Fibroblast of peridontal ligament (primary cell): ENCODE measurements around the gene OR8G5.
"Not testable (repeated sequence)": the region's sequence is repeated elsewhere in the genome, so short reads cannot be mapped to it uniquely, and the experiment has no call there.

Experiments
- DNase-seq: peaks from one replicate; pipeline ENCODE4 v3.0.0-alpha.2; 2010; ENCODE audit errors: extremely low read depth

Gene OR8G5, protein sequence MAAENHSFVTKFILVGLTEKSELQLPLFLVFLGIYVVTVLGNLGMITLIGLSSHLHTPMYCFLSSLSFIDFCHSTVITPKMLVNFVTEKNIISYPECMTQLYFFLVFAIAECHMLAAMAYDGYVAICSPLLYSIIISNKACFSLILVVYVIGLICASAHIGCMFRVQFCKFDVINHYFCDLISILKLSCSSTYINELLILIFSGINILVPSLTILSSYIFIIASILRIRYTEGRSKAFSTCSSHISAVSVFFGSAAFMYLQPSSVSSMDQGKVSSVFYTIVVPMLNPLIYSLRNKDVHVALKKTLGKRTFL

GRCh38 chr11:124256076-124256475 is at the start of gene OR8G5:
Gene OR8G5, plus strand, starts transcription at chr11:124256376. Its CDS starts 8,556 bp downstream, at chr11:124264932.
- DNase-seq, result no peak

DNA sequence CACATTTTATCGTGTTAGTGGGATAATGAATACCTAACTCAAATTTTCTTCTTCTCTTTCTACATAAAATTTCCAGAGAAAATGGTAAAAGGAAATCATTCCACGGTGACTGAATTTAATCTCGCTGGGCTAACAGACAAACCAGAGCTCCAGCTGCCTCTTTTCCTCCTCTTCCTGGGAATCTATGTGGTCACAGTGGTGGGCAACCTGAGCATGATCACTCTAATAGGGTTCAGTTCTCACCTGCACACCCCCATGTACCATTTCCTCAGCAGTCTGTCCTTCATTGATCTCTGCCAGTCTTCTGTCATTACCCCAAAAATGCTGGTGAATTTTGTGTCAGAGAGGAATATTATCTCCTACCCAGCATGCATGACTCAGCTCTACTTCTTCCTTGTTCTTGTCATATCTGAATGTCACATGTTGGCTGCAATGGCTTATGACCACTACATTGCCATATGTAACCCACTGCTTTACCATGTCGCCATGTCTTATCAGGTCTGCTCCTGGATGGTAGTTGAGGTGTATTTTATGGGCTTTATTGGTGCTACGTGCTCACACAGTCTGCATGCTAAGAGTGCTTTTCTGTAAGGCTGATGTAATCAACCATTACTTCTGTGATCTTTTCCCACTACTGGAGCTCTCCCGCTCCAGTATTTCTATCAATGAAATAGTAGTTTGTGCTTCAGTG is 48.9 kb upstream of the OR8G5 start:
- no peak for DNase-seq

GRCh38 chr11:124209824-124210357 is 46.3 kb upstream of the OR8G5 start:
- no peak for DNase-seq

GRCh38 chr11:124210421-124210820 is 45.8 kb upstream of the OR8G5 start:
- DNase-seq, result no peak

DNA sequence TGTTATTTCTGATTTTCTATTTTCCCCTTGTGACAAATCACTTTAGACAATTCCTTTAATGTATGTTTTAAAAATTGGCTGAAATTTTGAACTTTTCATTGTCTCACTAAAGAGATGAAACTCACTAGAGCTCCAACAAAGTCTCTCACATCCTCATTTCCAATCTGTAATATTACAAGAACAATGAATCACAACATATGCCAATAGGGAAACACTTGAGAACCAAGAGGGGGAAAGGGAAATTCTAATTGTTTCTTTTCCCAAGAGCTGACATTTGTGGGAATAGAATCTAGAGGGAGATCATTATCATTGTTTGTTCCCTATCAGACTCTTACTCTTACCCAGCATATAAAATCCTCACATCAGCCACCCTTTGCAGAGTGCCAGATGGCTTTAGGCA is 44.9 kb upstream of the OR8G5 start:
- DNase-seq, result no peak

DNA sequence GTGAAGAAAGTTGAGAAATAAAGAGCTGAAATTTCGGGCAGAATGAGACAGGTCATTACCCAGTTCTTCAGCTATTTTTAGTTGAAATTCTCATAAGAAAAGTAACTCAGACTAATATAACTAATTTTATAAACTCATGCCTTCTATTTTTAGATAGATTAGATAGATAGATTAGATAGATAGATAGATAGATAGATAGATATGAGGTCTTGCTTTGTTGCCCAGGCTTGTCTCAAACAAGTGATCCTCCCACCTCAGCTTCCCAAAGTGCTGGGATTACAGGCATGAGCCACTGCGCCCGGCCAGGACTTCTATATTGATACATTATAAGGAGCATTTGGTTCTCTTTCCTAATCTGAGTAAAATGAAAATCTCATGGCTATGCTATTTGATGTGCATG is 42.1 kb upstream of the OR8G5 start:
- no peak for DNase-seq

- DNase-seq, result no peak
Measured at GRCh38 chr11:124219126-124219525, 37.0 kb upstream of the OR8G5 start.

DNA sequence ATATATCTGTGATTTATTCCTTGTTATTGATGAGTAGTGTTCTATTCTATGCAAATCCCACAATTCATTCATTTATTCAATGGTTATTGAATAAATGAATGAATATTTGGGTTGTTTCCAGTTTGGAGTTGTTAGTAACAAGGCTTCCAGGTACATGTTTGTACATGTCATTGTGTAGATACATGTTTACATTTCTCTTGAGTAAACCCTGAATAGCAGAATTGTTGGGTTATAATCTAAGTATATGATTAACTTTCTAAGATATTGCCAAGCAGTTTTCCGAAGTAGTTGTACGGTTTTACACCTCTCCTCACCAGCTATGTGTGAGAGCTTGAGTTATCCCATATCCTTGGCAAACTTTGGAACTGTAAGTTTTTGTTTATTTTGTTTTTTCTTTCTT is 33.8 kb upstream of the OR8G5 start:
- DNase-seq, result no peak

DNA sequence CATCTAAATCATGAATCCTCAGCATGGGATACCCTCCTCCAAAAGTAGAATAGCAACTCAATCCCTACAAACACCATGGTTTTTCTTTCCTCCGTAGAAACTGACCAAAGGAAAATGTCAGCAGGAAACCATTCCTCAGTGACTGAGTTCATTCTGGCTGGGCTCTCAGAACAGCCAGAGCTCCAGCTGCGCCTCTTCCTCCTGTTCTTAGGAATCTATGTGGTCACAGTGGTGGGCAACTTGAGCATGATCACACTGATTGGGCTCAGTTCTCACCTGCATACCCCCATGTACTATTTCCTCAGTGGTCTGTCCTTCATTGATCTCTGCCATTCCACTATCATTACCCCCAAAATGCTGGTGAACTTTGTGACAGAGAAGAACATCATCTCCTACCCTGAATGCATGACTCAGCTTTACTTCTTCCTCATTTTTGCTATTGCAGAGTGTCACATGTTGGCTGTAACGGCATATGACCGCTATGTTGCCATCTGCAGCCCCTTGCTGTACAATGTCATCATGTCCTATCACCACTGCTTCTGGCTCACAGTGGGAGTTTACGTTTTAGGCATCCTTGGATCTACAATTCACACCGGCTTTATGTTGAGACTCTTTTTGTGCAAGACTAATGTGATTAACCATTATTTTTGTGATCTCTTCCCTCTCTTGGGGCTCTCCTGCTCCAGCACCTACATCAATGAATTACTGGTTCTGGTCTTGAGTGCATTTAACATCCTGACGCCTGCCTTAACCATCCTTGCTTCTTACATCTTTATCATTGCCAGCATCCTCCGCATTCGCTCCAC is 31.4 kb upstream of the OR8G5 start:
- DNase-seq, result not testable (repeated sequence)

- DNase-seq, result no peak
Measured at GRCh38 chr11:124225471-124225870, 30.7 kb upstream of the OR8G5 start.

GRCh38 chr11:124233376-124233775 is 22.8 kb upstream of the OR8G5 start:
- no peak for DNase-seq

DNA sequence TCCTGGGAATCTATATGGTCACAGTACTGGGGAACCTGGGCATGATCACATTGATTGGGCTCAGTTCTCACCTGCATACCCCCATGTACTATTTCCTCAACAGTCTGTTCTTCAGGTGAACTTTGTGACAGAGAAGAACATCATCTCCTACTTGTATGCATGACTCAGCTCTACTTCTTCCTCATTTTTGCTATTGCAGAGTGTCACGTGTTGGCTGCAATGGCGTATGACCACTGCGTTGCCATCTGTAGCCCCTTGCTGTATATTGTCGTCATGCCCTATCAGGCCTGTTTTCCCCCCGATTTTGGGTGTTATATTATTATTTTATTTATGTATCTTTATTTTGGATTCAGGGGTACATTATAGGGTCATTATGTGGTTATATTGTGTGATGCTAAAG is 17.7 kb upstream of the OR8G5 start:
- no peak for DNase-seq

- no peak for DNase-seq
Measured at GRCh38 chr11:124240621-124241397, 15.4 kb upstream of the OR8G5 start, which contains the start of gene OR8G1. Gene OR8G1, plus strand, starts transcription at chr11:124241095. Its CDS starts 8,581 bp downstream, at chr11:124249676.

DNA sequence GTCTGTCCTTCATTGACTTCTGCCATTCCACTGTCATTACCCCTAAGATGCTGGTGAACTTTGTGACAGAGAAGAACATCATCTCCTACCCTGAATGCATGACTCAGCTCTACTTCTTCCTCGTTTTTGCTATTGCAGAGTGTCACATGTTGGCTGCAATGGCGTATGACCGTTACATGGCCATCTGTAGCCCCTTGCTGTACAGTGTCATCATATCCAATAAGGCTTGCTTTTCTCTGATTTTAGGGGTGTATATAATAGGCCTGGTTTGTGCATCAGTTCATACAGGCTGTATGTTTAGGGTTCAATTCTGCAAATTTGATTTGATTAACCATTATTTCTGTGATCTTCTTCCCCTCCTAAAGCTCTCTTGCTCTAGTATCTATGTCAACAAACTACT is 6.3 kb upstream of the OR8G5 start:
- not testable (repeated sequence) for DNase-seq

- not testable (repeated sequence) for DNase-seq
Measured at GRCh38 chr11:124265041-124265440, 8.9 kb downstream of the OR8G5 start.

DNA sequence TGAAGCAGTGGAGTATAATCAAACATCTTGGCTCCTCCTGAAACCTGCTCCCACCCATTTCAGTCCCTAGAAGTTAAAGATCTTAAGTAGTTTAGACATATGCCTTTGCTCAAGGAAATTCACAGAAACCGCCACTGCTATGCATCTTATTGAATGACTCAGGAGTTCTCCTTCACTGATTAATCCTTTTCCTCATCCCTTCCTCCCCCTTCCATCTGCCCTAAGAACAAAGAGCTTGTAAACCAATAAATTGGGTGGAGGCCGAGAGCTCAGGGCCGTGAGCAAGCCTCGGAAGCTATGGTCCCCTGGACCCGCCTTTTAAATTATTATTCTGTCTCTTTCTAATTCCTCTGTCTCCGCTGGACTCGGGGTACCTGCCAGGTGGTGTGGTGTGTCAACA is 14.7 kb downstream of the OR8G5 start:
- not testable (repeated sequence) for DNase-seq

- DNase-seq, result no peak
Measured at GRCh38 chr11:124274000-124274399, 17.8 kb downstream of the OR8G5 start.

DNA sequence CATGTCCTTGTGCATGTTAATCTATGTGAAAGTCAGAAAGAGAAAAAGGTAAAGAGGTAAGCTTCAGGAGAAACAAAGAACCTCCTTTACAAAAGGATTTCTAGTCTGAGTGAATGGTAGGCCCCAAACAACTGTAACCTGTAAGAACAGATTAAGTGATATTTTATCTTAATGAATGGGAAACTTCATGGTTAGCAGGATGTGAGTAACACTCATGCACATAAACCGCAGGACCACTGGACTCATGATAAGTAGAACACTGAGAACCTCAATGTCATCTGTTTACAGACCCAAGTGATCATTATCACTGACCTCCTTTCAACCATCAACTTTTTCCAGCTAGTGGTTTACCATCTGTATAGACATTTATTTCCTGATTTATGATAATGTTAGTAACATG is 19.9 kb downstream of the OR8G5 start:
- DNase-seq, result peak; percentile 53

GRCh38 chr11:124277207-124277606 is 21.0 kb downstream of the OR8G5 start:
- no peak for DNase-seq

DNA sequence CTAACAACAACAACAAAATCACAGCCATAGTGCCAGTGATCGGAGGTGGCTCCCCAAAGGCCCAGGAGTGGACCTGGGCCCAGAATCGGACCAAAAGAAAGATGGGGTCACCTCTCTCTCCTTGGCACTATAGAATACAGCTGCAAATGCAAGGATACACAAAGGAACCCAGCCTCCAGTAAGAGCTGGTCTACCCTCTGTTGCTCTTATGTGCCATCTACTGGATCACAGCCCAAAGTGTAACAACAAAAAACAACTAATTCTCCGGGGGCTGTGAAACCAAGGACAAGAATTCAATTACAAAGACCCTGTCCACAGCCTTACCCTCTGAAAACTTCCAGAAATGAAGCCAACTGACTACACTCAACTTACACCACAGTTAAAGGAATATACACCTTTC is 21.6 kb downstream of the OR8G5 start:
- DNase-seq, result no peak

GRCh38 chr11:124278261-124278660 is 22.1 kb downstream of the OR8G5 start:
- peak; percentile 49 for DNase-seq
